Measurements from ENCODE around the gene UTRN.
A peak's percentile ranks its signal among the peaks of the same experiment; 100 is the strongest.

Gene UTRN

GRCh38 chr6:144284783-144285547 is at the start of gene UTRN:
Gene UTRN, plus strand, starts transcription at chr6:144285335. Its CDS starts 6,494 bp downstream, at chr6:144291829.
- peak; percentile 89 for DNase-seq (ENCODE audit: low read depth)

DNA sequence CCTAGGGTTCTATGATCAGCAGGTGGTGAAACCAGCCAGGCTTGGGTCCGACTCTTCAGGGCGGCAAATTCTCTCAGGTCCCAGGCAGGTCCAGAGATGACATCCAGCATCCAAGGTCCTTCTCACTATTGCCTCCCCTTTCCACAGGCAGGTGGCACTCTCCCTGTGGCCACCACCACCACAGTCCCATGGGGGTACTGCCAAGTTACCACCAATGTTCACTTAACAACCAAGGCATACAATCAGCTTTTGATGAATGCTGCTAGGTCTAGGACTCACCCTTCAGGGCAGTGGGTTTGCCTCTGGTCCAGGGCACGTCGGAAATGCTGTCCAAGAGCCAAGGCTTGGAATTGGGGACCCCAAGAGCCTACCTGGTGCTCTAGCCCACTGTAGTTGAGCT is 40.4 kb upstream of the UTRN start:
- no peak for DNase-seq (ENCODE audit: low read depth)

DNA sequence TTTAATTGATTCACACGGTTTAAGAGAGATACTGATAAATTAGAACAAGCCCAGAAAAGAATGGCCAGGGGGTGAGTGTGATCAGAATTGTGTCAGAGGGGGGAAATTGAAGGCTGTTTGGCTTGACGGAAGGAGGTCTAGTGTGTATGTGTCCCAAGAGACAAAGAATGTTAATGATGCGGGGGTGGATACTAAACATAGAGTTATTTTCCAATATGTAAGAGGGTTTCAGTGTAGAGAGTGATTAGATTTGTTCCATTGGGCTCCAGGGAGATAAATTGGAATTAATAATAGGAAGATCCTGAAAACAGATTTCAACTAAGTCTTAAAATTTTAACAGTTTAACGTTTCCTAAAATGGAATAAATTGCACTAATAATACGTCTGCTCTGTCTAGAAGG is 38.1 kb upstream of the UTRN start:
- no peak for DNase-seq (ENCODE audit: low read depth)

DNA sequence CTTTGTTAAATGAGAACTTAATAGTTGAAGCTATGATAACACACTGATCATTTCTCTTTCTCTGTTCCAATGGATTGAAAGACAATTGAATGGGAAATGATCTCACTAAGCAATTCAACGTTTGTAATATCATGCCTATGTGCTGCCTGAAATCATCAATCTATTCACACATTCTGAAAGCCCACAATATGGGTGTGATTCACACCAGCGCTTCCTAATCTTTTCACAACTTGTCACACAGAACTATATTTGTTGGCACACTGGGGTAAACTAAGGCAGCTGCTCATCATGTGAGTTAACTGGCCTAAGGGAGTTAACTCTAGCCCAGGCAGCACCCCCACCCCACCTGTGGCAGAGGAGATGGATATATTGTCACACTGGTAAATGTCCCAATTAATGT is 37.1 kb upstream of the UTRN start:
- no peak for DNase-seq (ENCODE audit: low read depth)

- peak; percentile 93 for DNase-seq (ENCODE audit: low read depth)
Observed at GRCh38 chr6:144248476-144249301, 36.4 kb upstream of the UTRN start.

DNA sequence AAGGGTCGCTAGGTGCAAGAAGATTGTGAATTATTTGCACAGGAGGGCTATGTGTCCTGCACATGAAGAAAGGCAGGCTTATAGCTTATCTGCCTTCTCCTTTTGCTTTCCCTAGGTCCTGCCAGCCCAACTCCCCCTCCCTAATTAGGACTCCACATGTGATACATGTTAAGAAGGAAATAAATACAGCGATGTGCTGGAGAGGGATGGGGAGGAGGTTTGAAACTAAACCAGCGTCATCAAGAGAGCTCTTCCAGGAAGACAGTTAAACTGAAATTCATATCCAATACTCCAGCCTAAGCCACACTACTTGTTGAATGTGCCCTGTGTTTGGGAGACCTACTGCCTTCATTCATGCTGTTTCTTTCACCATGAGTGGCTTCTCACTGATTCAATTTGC is 34.9 kb upstream of the UTRN start:
- peak; percentile 10 for DNase-seq (ENCODE audit: low read depth)

DNA sequence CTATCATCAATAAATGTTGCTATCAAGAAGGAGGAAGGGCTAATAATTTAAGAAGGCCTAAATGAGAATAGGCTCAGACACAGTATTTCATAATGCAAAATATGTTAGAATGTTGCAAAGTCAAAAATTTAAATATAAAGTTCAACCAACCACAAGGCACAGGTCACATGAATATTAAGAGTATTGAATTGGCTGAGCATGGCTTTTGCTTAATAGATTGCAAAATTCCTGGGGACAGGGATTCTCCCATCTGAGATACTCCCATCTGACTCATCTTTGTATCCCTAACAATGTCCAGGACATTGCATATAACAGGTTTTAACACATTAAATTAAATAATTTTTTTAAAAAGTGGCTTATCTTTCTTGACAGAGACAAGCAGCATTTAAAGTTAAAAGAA is 32.9 kb upstream of the UTRN start:
- DNase-seq (ENCODE audit: low read depth), result peak; percentile 85

- DNase-seq (ENCODE audit: low read depth), result peak; percentile 37
Observed at GRCh38 chr6:144259986-144260385, 25.1 kb upstream of the UTRN start.

DNA sequence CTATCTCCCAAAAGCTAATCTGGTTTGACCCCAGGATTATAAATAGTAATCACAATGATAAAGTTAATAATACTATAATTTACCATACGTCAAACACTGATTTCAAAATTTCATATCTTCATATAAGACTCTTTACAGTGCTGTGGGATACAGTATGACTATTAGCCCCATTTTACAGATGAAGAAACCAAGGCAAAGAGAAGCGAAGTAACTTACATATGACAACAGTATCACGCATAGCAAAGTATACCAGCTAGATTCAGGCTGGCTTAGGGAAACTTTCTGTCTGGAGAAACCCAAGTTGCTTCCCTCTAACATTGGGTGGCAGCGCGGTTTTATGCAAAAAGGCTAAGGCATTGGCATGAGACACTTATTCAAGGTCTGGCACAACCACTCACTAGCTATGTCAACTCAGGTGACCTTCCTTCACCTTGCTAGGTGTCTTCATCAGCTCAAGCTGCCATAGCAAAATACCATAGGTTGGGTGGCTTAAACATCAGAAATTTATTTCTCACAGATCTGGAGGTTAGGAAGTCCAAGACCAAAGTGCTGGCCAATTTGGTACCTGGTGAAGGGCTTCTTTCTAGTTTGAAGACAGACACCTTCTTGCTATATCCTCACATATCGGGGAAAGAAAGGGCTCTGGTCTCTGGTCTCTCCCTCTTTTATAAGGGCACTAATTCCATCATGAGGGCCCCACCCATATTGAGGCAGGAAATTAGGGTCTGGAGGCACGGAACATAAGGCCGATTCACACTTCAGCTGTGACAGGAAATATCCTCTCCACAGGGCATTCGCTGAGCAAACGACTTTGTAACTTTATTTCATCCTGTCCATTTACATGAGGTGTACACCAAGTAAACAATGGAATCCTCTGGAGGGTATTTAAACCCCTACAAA is 22.4 kb upstream of the UTRN start:
- no peak for DNase-seq (ENCODE audit: low read depth)

DNA sequence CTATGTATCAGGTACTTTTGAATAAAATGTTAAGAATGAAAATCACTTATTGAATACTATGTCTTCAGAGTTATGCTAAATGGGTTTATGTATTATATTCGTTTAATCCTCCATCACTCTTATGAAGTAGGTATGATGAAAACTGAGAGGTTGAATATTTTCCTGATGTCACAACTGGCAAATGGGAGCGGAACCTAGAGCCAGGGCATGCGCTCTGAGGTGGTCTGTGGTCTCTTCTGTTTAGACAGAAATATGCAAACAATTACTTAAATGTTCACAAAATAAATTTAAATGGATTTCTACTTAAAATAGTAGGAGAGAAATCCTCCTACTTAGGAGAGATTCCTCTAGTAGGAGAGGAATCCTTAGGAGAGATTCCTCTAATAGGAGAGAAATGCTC is 21.3 kb upstream of the UTRN start:
- DNase-seq (ENCODE audit: low read depth), result peak; percentile 59

DNA sequence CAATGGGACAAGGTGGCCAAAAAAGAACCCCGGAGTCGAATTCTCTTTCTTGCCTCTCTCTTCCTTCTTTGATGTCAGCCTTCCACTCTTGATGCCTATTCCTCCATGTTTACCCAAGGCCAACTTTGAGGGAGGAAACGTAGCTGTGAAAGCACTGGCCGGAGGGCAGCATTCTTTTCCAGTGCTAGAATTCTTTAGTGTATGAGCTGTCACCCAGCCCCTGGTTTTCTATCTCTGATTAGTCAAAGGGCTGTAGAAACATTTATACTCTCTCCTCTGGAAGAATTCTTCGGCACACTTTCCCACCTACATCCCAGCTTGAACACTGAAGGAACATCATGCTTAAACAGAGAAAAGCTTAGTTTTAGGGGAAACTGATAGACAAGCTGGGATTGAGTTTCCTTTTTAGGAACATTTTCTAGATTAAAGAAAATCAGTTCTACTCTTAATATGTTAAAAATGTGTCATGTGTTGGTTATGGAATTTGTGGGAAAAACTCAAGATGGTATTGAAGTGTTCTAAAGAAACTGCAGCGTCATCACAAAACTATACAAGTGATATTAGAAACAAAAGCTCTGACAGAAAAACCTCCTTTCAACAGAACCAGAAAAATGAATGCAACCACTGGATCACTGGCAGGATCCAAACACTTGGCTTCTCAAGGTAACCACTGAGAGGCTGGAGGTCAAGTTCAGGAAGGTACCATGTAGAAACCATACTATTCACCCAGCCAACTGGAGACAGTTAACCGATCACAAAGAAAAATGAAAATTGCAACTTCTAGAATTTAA is 20.7 kb upstream of the UTRN start:
- peak; percentile 85 for DNase-seq (ENCODE audit: low read depth)

DNA sequence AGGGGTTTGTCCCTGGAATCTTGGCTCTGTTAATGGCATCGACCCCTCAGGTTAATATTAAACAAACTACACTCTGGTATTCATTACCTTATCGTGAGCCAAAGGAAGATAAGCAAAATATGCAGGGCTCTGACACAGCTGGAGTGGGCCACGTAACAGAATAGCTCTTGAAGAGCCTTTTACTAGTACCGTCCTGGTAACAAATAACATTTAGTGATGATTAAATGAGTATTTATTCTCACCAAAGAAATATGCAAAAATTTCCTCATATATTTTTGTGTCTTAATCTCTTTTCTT is 20.1 kb upstream of the UTRN start:
- no peak for DNase-seq (ENCODE audit: low read depth)

- DNase-seq (ENCODE audit: low read depth), result peak; percentile 24
Observed at GRCh38 chr6:144265390-144265789, 19.7 kb upstream of the UTRN start.

DNA sequence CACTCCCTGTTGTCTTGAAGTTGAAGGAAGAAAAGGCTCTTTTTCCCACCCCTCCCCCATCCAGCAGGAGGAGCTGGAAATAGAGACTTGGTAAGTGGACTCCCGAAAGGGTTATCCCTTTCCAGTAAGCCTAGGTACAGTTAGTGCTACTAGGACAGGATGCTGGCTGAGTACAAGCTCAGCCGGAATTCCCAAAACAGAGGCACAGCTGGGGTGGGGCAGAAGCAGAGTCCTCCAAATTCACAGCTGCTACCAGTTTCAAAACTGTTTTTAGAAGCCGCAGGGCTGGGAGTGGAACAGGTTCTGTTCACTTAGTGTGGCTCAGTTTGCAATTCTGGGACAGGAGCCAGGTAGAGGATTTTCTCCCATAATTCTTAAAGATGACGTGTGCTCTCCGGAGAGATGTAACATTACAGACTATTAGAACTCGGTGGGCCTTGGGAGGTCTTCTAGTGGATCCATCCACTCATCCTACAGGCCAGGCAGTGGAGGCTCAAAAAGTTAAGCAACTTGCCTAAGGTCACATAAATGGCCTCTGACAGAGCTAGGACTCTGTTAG is 19.0 kb upstream of the UTRN start:
- DNase-seq (ENCODE audit: low read depth), result peak; percentile 95

GRCh38 chr6:144268794-144269349 is 16.3 kb upstream of the UTRN start:
- DNase-seq (ENCODE audit: low read depth), result peak; percentile 88

DNA sequence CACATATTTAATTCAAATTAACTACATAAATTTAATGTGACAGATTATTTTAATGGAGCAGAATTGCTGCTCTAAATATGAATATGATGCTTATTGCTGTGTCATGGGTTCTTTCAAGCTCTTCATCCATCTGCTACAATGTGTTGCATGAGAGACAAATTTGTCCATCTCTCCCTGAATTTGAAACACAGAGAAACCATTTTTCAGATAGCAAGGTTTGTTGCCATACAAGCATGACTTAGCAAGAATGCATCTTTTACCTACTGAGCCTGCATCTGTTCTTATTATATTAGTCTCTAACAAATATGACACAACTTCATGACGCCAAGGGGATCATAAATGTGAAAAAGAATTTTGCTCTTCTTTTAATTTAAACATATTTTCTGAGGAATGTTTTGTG is 8.0 kb upstream of the UTRN start:
- DNase-seq (ENCODE audit: low read depth), result no peak

- peak; percentile 52 for DNase-seq (ENCODE audit: low read depth)
Observed at GRCh38 chr6:144277605-144278227, 7.4 kb upstream of the UTRN start.

GRCh38 chr6:144278659-144279314 is 6.3 kb upstream of the UTRN start:
- peak; percentile 47 for DNase-seq (ENCODE audit: low read depth)

- no peak for DNase-seq (ENCODE audit: low read depth)
Observed at GRCh38 chr6:144279484-144280150, 5.5 kb upstream of the UTRN start.

Data from fibroblast of gingiva (primary cell).